HG03196 (cell line): ENCODE measurements around the gene ITCH.
"Not testable (repeated sequence)": the region's sequence is repeated elsewhere in the genome, so short reads cannot be mapped to it uniquely, and the experiment has no call there.

Experiments used
- ATAC-seq: cut with Tn5 transposase; IDR thresholded peaks from one replicate; pipeline ENCODE4 v1.9.1; 2021; ENCODE audit not compliant: unreplicated experiment

Gene ITCH

GRCh38 chr20:34412453-34412852, 49.4 kb downstream of the ITCH start:
- no peak for ATAC-seq

DNA sequence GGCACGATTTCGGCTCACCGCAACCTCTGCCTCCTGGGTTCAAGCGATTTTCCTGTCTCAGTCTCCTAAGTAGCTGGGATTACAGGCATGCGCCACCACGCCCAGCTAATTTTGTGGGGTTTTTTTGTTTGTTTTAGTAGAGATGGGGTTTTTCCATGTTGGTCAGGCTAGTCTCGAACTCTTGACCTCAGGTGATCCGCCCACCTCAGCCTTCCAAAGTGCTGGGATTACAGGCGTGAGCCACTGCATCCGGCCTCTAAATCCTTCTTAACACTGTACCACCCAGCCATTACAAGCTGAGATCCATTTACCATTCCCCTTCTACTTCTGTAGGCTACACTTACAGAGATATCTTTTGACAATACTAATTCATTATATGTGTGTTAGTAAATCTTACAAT, 51.5 kb downstream of the ITCH start:
- not testable (repeated sequence) for ATAC-seq

DNA sequence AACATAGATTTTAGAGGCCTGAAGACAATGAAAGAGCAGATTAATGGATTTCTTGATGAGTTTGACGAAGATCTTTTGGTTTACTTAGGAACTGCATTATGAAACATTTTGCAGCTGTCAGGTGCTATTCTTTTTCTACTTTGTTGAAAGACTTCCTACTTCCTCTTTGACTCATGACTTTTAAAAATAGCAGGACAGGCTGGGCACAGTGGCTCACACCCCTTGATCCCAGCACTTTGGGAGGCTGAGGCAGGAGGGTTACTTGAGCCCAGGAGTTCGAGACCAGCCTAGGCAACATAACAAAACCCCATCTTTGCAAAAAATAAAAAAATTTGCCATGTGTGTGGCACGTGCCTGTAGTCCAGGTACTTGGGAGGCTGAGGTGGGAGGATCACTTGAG, 52.0 kb downstream of the ITCH start:
- no peak for ATAC-seq

GRCh38 chr20:34420146-34420545, 57.1 kb downstream of the ITCH start:
- no peak for ATAC-seq

- ATAC-seq: no peak
These were observed 57.9 kb downstream of the ITCH start for GRCh38 chr20:34420975-34421374.

- ATAC-seq: no peak
These were observed 58.8 kb downstream of the ITCH start for GRCh38 chr20:34421766-34422466.

DNA sequence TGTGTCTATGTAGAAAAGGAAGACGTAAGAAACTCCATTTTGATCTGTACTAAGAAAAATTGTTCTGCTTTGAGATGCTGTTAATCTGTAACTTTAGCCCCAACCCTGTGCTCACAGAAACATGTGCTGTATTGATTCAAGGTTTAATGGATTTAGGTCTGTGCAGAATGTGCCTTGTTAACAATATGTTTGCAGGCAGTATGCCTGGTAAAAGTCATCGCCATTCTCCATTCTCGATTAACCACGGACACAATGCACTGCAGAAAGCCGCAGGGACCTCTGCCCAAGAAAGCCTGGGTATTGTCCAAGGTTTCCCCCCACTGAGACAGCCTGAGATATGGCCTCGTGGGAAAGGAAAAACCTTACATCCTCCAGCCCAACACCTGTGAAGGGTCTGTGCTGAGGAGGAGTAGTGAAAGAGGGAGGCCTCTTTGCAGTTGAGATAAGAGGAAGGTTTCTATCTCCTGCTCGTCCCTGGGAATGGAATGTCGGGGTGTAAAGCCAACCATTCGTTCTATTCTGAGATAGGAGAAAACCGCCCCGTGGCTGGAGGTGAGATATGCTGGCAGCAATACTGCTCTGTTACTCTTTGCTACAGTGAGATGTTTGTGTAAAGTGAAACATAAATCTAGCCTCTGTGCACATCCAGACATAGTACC, 62.1 kb downstream of the ITCH start:
- not testable (repeated sequence) for ATAC-seq

GRCh38 chr20:34426026-34426425, 63.0 kb downstream of the ITCH start:
- no peak for ATAC-seq

DNA sequence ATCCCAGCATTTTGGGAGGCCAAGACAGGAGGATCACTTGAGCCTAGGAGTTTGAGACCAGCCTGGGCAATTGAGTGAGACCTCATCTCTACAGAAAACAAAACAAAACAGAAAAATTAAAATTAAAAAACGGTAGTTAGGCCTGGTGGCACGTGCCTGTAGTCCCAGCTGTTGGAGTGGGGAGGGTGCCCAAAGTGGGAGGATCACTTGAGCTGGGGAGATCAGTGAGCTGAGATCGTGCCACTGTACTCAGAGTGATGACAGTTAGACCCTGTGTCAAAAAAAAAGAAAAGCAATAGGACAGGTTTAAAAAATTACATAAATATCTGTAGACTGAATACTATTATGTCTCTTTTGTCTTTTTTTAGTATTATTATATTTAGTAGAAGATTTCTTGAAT, 64.3 kb downstream of the ITCH start:
- ATAC-seq: no peak

DNA sequence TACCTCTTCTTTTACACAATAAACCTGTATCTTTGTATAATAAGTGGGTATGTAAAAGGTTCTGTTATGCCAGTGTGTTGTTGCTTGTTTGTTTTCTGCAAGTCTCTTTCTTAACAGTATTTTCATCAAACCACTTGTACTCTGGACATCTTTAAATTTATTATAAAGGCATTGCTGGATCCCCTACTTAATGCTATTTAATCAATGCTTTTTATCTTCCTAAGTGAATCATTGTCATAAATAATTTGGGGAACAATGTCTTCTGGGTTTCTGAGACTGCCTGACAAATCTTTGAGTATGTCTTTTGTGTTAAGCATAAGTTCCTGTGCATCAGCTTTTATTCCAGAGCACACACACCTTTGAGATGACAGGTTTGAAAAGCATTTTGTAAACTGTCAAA, 64.7 kb downstream of the ITCH start:
- ATAC-seq: no peak

DNA sequence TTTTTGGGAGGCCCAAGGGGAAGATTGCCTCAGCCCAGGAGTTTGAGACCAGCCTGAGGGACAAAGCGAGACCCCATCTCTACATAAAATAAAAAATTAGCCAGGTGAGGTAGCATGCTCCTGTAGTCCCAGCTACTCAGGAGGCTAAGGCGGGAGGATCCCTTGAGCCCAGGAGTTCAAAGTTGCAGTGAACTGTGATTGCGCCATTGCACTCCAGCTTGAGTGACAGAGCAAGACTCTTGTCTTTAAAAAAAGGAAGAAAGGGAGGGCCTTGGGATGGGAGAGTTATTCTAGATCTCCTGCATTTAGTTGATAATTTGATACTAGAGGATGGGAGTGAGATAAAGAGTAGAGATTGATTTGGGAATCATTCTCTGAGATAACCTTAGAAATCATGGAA, 68.1 kb downstream of the ITCH start:
- ATAC-seq: no peak

DNA sequence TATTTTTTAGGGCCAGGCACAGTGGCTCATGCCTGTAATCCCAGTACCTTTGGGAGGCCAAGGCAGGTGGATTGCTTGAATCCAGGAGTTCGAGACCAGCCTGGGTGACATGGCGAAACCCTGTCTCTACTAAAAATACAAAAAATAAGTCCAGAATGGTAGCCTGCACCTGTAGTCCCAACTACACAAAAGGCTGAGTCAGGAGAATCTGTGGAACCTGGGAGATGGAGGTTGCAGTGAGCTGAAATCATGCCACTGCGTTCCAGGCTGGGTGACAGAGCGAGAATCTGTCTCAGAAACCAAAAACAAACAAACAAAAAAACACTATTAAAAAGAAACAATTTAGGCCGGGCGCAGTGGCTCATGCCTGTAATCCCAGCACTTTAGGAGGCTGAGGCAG, 69.6 kb downstream of the ITCH start:
- not testable (repeated sequence) for ATAC-seq

GRCh38 chr20:34433391-34433790, 70.3 kb downstream of the ITCH start:
- ATAC-seq: no peak

DNA sequence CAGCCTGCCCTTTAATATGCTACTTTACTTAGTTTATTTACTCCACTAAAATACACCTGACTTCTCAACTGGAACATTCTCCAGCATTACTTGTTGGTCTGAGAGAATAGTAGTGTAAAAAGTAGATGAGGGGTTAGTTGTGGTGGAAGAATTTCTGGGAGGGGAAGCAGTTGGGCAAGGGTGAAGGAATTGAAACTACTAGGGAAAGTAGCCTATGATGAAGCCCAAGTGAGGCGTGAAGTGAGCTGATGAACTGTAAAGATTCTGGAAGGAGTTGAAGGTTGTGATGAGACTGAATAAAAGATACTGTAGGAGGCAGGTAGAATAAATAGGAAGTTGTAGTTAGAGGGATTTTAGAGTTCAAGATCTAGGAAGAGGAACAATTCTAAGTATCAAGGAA, 72.5 kb downstream of the ITCH start:
- ATAC-seq: no peak

- no peak for ATAC-seq
These were observed 74.4 kb downstream of the ITCH start for GRCh38 chr20:34437330-34437986.

- ATAC-seq: no peak
These were observed 76.1 kb downstream of the ITCH start for GRCh38 chr20:34439168-34439567.

DNA sequence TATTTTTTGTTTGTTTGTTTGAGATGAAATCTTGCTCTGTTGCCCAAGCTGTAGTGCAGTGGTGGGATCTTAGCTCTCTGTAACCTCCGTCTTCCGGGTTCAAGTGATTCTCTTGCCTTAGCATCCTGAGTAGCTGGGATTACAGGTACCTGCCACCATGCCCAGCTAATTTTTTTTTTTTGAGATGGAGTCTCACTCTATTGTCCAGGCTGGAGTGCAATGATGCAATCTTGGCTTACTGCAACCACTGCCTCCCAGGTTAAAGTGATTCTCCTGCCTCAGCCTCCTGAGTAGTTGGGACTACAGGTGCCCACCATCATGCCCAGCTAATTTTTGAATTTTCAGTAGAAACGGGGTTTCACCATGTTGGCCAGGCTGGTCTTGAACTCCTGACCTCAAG, 78.3 kb downstream of the ITCH start:
- not testable (repeated sequence) for ATAC-seq

GRCh38 chr20:34443546-34443945, 80.5 kb downstream of the ITCH start:
- no peak for ATAC-seq

GRCh38 chr20:34445177-34446065, 82.3 kb downstream of the ITCH start:
- no peak for ATAC-seq

DNA sequence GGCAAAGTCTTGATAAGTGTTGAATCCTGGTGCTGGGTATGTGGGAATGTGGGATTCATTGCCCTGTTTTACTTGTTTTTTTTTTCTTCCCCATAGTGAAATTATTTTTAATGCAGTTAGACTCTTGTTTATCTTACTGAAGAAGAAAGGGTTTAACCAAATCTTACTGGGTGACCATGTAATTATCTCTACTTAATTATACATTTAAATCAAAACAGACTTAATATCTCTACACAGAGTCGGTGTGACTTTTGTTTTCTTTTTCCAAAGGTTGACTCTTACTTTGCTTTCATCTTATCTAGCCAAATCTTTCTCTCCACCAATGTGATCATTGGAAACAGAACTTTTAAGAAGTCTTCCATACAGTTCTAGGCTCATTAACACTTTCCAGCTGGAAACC, 85.4 kb downstream of the ITCH start:
- ATAC-seq: no peak
